ENCODE data around the gene LRRC46.
A peak's percentile ranks its signal among the peaks of the same experiment; 100 is the strongest.

The LRRC46 gene

DNA sequence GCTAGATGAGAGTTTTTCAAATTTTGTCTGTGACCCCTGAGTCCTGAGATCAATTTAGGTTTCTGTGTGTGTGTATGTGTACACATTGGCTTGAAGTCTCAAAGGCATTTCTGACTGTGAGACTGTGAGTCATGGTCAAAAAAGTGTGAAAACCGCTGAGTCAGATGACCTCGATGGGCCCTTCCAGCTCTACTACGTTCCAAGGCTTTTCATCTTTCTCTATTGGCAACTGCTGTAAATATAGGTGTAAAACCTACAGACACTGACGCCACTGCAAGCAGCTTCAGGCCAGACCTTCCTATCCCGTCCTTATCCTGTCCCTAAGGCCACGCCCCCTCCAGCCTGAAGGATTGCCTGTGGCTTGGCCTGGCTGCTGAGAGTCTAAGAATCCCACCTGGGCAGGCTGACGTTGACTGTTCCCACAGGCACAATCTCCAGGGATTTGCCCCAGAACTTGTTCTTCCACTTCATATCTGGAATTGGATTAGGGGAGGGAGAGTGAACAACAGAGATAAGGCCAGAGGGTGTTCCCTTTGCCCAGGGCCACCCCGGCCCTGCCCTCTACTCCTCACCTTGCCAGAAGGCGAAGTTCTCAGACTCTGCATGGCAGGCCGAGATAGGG, 21.2 kb upstream of the LRRC46 start:
- DNase-seq: no peak

DNA sequence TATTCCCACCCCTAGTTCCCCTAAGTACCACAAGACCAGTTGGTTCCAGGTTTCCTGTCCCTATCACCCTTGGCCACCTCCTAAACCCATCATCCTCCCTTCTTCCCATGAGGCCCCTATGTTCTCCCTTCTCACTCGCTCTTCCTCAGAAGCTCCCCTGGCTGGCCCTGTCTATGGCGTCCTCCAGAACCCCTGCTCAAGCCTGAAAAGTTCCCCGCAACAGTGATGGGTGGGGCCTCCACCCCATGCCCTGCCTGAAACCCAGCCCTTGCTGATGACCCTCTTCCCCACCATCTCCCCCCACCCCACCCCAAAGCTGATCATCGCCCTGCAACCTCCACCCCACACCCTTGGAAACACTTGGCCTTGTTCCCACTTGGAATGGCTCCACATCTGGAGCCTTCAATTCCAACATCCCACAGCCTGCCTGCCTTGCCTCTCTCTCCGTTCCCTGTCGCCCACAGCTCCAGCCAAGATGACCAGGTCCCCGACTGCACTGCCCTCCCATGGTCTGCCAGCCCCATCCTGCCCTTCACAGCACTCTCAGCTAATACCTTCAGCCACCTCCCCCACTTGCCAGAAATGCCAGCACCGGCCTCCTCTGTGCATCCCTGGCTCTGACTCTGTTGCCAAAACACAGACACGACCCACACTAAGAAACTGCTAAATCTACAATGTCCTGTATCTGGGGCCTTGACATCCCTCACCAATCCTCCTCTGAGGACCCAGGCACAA, 20.4 kb upstream of the LRRC46 start:
- DNase-seq: no peak

DNA sequence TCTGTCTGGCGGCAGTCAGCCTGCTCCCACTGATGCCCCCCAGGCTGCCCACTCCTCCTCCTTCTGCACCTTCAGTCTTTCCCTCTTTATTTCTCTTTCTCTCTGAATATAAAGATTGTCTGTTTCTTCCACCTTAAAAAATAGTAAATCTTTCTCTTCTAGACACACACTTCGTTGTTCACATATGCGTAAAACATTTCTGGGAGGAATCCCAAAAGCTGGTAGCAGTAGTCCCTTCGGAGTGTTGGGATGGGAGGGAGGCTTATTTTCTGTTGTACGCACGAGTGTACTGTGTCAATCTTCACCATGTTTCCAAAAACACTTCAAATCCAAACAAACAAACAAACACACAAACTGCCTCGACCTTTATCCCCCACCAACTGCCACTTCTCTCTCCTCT, 19.8 kb upstream of the LRRC46 start:
- no peak for DNase-seq

DNA sequence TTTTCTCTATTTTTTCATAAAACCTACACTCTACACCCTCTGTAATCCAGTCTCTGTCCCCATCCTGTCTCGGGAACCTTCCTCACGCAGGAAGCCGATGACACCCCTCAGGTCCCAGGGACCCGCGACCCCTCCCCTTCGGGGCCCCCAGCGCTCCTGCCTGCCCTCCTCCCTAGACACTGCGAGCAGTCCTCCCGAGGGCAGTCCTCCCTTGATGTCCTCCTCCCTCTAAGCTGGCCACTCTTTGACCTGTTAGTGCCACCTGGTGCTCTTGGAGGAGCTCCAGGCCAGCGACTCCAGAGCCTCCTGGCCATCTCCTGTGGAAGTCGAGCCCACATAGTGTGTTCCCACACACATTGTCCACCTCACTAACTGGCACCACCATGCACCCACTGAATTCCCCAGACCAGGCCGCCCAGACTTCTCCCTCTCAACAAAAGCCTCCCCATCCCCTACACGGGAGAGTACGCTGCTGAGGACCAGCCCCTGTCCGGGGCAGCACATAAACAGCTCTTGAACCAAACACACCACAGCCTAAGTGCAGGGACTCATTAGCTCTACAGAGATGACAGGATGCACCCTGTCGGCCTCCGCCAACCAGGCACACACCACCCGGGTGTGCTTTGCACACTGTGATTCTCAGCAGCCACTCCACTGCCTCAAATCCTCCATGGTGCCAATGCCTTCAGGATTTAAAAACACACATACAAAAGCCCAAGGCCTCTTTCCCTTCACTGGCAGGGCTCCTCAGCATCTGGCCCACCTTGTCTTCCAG, 19.1 kb upstream of the LRRC46 start:
- DNase-seq: no peak

DNA sequence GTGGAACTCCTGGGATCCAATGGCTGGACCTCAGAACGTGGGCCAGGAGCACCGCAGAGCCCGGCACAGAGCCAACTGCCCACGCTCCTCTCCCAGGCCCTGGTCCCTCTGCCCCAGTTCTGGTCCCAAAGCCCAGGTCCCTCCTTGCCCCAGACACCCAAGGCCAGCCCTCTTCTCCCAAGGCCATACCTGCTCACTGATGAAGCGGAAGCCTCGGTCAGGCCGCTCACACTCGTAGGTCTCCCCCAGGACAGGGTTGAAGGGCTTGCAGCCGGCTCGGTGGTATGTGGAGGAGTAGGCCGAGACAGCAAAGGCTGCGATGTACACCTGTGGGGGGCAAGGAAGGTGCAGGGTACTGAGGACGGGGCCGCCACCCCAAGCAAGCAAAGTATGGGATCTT, 18.4 kb upstream of the LRRC46 start:
- no peak for DNase-seq

DNA sequence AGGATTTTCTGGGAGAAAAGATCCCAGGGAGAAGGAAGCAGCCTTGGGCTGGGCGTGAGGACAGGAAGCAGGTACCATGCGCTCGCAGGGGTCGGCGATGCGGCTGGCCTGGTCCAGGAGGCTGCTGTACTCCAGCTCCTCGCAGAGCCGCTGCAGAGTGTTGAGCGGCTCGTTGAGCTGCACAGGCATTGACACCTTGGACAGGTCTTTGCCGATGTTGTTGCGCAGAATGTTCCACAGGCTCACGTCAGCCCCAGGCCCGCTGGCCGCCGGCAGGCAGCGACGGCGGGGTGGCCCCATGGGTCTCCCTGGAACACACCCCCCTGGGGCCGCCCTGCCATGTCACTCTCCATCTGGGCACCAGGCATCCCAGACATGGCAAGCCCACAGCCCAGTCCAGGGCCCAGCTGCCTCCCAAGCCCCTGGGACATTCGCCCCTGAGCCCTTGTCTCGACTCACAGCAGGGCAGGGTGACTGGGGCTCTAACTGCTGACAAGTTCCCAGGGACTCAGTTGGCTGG, 17.9 kb upstream of the LRRC46 start:
- DNase-seq: no peak

DNA sequence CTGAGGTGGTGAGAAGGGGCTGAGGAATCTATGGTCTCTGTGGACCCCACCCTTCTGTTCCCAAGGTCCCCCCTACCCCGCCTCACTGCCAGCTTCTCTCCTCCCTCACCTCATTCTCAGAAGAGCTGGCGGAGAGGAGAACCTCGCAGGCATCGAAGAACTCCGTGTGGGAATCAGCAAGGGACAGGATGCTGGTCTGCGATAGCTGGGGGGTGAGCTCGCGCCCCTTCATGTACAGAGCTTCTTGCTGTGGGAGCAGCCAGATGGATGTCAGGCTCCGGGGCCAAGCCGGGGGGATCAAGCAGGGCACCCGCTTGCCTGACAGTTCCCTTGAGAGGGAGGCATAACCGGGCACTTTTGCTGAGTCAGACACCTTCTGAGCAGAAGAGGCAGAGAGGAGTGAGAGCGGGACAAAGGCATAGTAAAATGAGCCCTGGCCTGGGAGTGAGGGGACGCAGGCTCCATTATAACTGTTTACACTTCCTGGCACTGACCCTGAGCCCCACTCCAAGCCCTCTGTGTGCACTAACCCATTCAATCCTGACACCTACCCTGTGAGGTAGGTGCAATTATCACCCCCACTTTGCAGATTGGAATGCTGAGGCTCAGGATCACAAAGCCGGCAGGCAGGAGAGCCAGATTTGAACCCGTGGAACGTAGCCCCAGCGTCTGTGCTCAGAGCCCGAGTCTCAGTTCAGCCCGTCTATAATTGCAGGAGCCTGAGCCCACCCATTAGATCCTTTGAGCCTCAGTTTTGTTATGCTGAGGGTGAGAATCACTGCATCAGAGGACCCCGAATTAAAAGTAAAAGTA, 16.2 kb upstream of the LRRC46 start:
- DNase-seq: no peak

DNA sequence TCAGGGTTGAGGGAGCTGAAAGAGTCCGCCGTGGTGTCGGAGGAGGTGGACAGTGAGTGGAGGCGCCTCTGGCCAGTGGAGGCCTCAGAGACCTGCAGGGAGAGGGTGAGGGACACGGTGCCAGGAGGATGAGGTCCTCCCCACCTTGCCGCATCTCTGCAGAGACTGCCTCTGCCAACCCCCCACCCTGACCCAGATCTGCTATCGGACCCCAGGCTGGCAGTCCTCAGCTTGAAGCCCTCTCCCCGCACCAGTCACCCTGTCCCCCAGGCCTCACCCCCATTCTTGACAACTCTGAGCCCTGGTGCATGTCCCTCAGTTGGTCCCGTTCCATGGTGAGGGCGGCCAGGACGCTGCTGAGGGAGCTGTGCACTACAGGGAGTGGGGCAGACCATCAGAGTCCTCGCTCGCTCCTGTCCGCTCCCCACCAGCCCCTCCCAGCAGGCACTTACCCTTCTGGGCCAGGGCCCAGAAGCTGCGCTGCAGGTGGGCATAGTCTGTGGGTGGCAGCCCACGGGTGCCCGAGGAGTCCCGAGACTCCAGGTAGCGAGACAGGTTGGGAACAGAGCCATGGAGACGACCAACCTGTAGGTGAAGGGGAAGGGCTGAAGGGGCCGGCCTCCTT, 15.2 kb upstream of the LRRC46 start:
- DNase-seq: no peak

DNA sequence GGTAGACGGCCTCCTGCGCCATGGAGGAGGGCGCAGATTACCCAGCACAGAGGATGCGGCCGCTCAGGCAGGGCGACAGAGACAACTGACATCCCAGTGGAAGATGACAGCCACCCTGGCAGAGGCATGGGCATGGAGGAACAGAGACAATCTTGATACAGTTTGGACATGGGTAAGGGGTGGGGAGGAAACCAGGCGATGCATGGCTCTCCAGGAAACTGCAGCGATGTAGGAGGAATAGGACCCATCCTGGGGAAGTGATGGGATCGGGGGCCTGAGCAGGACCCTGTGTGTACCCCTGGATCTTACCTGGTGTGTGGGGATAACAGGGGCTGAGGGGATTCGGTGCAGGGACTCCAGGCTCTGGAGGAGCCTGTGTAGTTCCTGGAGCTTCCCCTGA, 14.5 kb upstream of the LRRC46 start:
- DNase-seq: no peak

DNA sequence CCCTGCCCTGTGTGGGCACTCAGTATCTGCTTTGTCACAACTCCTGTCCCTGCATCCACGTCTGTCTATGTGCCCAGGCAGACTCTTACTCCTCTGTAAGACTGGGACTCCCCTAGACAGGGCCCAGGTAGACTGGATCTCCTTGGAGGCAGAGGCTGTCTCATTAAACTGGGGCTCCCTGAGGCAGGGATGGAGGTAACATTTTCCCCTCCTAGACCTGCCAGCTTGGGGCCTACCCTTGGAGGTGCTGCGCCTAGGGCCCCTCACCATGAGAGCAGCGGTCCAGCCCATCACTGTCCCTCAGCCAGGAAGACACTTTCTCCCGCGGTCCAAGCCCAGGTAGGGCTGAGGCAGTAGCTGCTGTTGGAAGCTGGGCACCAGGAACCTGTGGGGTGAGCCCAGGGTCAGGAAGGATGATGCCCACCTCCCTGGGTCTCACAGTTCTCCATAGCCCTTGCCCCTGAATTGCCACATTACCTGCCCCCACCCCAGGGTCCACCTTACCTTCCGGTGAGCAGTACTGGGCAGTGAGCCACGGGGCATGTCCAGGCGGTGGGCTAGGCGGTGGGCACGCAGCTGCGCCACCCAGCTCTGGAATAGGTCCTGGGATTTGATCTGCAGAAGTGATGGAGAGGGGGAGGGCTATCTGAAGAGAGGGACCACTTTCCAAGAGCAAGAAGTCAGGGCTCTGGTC, 13.3 kb upstream of the LRRC46 start:
- DNase-seq: no peak

DNA sequence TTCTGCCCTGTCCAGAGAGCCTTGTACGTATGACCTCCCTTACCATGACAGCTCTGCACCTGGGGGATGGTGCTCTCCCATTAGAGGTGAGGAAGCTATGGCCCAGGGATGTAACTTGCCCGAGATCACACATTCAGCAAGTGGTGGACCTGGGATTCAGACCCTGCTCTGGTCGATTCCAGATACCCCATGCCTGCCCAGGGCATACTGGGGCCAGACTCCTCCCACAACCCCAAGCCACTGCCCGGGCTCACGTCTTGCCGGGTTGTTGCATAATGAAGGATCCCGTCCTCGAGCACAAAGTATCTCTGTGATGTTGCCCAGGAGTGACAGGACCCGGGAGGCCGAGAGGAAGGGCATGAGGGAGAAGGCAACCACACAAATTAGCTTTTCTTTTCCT, 12.0 kb upstream of the LRRC46 start:
- no peak for DNase-seq

DNA sequence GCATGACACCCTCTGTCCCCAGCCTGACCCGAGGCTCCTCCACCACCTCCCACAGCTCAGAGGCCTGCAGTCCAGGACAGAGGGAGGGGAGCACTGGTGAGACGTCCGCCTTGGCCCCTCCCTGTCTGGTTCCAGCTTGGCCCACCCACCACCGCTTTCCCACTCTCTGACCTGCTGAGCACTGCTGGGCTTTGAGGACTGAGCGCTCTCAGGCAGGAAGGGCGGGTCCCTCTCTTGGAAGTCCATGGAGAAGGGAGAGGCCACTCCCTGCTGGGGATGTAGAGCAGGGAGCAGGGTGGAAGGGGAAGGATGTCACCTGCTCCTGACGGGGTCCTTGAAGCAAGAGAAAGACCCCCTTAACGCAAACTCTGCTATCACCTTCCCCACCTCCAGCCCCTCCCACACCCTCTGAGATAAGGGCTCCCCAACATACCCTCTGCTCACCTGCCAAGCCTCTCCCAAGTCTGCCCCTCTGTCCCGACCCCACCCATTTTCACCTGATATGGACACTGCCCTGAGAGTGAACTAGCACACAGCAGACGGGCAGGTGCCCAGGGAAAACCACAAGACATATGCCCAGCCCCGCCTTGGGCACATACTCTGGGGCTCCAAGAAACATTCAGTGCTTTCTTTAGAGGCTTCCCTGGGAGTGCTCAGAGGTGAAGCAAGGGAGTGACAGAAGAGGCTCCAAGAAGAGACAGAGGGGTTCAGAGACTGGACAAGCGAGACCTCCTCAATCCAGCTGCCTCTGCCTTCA, 11.3 kb upstream of the LRRC46 start:
- DNase-seq: no peak

DNA sequence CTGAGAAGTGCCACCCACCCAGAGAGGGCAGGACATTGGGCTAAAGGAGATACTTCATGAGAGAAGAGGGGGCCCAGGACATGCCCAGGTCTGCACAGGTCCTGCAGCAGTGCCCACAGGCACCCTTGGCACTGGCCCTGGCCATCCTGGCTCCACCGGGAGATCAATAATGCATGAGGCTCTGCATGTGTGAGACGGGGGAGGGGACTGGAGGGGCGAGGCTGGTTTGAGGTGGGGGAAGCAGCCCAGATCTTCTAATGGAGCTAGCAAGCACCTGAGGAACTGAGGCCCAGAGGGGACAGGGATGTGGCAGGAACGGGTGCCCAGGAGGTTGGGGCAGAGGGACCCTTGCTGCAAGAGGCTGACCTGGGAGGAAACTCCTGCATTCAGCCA, 10.4 kb upstream of the LRRC46 start:
- DNase-seq: no peak

DNA sequence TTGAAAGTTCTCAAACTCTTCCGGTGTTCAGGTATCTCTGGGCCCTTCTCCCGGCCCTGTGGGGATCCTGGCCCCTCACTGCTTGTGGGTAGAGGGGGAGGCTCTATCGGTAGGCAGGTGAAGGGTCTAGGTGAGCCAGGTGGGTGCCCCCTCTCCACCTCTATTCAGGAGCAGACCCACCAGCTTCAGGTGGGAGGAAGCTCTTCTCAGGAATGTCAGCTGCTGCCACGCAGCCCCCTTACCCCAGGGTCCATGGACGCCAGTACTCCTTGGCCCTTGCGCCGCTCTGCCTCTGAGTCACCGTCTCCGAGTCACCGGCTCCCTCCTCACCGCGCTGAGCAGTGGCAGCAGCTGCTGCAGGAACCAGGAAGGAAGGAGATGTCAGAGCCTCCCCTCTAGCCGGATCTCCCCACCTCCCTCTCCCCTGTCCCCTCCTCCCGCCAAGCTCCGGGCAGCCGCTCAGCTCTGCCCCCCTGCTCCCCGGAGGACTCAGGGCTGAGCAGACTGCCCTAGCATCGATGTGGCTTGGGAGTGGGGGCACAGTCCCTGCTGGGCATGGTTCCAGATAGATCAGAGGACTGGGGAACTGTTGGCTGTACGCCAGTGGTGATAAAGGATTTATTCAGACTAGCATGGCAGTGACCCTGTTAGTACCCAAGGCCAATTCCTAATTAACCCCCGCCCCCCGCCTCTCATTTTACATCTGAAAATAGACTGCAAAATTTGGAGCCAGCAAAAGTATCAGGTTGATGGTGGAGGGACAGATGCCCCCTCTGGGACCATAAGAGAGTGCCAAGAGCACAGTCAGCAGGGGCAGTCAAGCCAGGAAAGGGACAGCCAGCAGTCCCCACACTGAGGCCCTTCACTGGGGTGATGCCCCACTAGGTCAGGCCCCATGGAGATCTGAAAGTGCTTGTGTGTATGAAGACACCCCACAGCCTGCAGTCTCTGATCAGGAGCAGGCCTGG, 9.8 kb upstream of the LRRC46 start, which contains the start of gene OSBPL7:
Gene OSBPL7, minus strand, starts transcription at position 371 of the 968 bp plus-strand sequence. CDS start 1,516 bp downstream, outside the sequence.
- peak; percentile 52 for DNase-seq

DNA sequence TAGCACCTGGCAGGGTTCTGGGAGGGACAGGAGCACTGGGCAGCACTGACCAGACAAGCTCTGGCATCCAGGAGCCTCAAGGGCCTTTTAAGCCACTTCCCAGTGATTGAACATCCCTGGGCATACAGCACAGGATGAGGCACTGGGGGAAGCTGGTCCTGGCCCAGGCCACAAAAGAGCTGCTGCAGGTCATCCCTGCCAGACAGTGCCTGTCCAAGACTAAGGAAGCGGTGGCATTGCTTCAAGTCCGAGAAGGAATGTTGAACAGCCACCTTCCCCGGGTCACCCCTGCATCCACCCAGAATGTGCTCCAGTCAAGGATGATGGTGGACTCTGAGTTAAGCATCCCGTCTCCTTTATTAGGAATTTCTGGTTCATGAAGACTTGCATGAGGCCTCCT, 8.7 kb upstream of the LRRC46 start:
- DNase-seq: no peak

DNA sequence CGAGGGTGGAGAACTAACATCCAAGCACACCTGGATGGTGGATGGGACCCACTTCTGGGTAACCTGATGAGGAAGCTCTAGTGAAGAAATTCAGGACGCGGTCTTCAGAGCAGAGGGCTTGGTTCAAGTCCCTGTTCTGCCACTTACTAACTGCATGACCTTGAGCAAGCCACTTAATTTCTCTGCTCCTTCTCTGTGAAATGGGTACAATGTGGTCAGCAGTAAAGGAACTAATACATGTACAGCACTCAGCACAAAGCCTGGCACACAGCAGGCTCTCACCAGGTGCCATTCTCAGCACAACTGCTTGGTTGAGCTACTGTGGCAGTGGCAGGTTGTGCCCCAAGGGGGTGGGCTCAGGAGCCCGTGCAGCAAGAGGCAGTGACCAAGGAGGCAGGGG, 8.0 kb upstream of the LRRC46 start:
- DNase-seq: no peak

DNA sequence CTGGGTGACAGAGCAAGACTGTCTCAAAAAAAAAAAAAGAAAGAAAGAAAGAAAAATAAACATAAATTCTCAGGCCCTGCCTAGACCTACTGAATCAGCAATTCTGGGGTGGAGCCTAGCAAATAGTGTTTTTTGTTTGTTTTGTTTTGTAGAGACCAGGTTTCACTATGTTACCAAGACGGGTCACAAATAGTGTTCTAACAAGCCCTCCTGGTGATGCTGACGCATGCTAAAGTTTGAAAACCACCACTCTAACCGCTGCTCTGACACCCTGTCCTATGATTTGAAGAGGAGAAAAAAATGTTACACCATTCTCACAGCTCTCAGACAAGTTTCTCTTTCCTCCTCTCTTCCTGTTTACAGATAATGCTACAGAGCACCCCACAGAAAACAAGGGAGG, 1.6 kb upstream of the LRRC46 start:
- DNase-seq: no peak

DNA sequence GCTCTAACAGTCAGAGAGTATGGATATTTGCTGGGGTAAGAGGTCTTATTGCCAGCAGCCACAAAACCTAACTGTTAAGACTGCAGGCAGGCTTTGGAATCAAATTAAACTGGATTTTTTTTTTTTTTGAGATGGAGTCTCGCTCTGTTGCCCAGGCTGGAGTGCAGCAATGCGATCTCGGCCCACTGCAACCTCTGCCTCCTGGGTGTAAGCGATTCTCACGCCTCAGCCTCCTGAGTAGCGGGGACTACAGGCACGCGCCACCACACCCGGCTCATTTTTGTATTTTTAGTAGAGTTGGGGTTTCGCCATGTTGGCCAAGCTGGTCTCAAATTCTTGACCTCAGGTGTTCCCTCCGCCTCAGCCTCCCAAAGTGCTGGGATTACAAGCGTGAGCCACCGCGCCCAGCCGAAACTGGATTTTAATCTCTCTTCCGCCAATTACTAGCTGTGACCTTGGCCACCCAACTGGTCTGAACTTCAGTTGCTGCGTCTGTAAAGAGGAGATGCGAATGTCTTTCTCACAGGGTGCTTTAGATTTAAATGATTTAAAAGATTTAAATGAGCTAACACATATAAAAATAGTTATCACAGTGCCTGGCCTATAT, 971 bp upstream of the LRRC46 start:
- no peak for DNase-seq

DNA sequence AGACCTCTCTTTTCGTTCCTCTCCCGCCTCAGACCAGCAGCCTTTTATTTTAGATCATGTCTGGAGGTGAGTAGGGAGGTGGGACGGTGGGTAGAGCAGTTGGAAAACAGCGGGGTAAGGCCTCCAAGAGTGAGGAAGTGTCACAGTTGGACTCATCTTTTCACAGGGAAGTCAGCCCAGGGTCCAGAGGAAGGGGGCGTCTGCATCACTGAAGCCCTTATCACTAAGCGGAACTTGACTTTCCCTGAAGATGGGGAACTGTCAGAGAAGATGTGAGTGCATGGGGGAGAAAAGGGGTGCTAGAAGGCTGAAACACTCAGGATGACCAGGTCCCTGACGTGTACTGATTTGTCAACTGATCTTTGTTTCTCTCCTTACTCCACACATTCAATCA, 461 bp downstream of the LRRC46 start:
- no peak for DNase-seq
